HL-60 (cell line): Measurements from ENCODE around the gene C16orf90.
"Not testable (repeated sequence)": the region's sequence is repeated elsewhere in the genome, so short reads cannot be mapped to it uniquely, and the experiment has no call there.

ENCODE experiments used
- DNase-seq, 2 experiments: peaks; one replicate each; pipeline ENCODE4 v3.0.0-alpha.2; 2010 to 2020; ENCODE audit warnings: low read depth in 1 of 2, low spot score in 1 of 2
- H3K27ac ChIP-seq: fragments of 250-450 bp; sonication (Bioruptor Pico); replicated peaks from 2 replicates; pipeline ENCODE4 v1.5.1; 2020; ENCODE audit warnings: mild to moderate bottlenecking, moderate library complexity
- H3K27me3 ChIP-seq: fragments of 250-450 bp; sonication (Bioruptor Pico); 2 replicates; pipeline ENCODE4 v1.5.1; 2021; ENCODE audit warnings: mild to moderate bottlenecking, moderate library complexity; ENCODE audit not compliant: insufficient read depth, poor library complexity, severe bottlenecking
- H3K4me3 ChIP-seq: replicated peaks from 2 replicates; pipeline ENCODE4 v1.5.1; 2011; ENCODE audit warnings: mild to moderate bottlenecking, control low read depth, low read length; ENCODE audit not compliant: insufficient read depth
- GABPA ChIP-seq: IDR thresholded peaks from 2 replicates; pipeline ENCODE4 v1.6.1; 2012; ENCODE audit warnings: low read depth
- POLR2AphosphoS5 ChIP-seq: IDR thresholded peaks from 2 replicates; pipeline ENCODE4 v1.6.1; 2012; ENCODE audit warnings: low read depth
- SPI1 ChIP-seq: IDR thresholded peaks from 2 replicates; pipeline ENCODE4 v1.6.1; 2012; ENCODE audit warnings: low read depth, mild to moderate bottlenecking, borderline replicate concordance
- TF ChIP-seq, protein P1 (sequence below): IDR thresholded peaks from one replicate; pipeline ENCODE4 v1.5.1; 2011; ENCODE audit warnings: low read length, control low read depth, inconsistent platforms; ENCODE audit not compliant: insufficient read depth
- TF ChIP-seq, protein P2 (sequence below): IDR thresholded peaks from 2 replicates; pipeline ENCODE4 v1.6.1; 2012; ENCODE audit warnings: low read depth; ENCODE audit not compliant: insufficient replicate concordance

C16orf90 gene

DNA sequence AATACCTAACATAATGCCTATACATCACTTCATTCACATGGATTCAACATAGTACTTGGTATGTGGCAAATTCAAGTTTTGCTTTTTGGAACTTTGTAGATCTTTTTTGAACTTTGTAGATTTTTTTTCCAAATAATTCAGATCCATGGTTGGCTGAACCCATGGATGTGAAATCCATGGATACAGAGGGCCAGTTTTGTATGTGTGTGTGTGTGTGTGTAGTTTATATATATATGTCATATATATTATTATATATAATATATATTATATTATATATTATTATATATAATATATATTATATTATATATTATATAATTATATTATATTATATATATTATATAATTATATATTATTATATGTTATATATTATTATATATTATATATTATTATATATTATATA is 33.9 kb upstream of the C16orf90 start:
- TF ChIP-seq POLR2AphosphoS5 (no peak), GABPA (no peak), SPI1 (no peak)
- TF ChIP-seq, protein P1, sequence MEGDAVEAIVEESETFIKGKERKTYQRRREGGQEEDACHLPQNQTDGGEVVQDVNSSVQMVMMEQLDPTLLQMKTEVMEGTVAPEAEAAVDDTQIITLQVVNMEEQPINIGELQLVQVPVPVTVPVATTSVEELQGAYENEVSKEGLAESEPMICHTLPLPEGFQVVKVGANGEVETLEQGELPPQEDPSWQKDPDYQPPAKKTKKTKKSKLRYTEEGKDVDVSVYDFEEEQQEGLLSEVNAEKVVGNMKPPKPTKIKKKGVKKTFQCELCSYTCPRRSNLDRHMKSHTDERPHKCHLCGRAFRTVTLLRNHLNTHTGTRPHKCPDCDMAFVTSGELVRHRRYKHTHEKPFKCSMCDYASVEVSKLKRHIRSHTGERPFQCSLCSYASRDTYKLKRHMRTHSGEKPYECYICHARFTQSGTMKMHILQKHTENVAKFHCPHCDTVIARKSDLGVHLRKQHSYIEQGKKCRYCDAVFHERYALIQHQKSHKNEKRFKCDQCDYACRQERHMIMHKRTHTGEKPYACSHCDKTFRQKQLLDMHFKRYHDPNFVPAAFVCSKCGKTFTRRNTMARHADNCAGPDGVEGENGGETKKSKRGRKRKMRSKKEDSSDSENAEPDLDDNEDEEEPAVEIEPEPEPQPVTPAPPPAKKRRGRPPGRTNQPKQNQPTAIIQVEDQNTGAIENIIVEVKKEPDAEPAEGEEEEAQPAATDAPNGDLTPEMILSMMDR = no peak
- TF ChIP-seq, protein P2, sequence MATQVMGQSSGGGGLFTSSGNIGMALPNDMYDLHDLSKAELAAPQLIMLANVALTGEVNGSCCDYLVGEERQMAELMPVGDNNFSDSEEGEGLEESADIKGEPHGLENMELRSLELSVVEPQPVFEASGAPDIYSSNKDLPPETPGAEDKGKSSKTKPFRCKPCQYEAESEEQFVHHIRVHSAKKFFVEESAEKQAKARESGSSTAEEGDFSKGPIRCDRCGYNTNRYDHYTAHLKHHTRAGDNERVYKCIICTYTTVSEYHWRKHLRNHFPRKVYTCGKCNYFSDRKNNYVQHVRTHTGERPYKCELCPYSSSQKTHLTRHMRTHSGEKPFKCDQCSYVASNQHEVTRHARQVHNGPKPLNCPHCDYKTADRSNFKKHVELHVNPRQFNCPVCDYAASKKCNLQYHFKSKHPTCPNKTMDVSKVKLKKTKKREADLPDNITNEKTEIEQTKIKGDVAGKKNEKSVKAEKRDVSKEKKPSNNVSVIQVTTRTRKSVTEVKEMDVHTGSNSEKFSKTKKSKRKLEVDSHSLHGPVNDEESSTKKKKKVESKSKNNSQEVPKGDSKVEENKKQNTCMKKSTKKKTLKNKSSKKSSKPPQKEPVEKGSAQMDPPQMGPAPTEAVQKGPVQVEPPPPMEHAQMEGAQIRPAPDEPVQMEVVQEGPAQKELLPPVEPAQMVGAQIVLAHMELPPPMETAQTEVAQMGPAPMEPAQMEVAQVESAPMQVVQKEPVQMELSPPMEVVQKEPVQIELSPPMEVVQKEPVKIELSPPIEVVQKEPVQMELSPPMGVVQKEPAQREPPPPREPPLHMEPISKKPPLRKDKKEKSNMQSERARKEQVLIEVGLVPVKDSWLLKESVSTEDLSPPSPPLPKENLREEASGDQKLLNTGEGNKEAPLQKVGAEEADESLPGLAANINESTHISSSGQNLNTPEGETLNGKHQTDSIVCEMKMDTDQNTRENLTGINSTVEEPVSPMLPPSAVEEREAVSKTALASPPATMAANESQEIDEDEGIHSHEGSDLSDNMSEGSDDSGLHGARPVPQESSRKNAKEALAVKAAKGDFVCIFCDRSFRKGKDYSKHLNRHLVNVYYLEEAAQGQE = no peak
- Histone ChIP-seq H3K4me3 (no peak overlapping the region), H3K27ac (no peak overlapping the region), H3K27me3 (no peaks in the 10 kb centered on the region)
- no peak for DNase-seq

DNA sequence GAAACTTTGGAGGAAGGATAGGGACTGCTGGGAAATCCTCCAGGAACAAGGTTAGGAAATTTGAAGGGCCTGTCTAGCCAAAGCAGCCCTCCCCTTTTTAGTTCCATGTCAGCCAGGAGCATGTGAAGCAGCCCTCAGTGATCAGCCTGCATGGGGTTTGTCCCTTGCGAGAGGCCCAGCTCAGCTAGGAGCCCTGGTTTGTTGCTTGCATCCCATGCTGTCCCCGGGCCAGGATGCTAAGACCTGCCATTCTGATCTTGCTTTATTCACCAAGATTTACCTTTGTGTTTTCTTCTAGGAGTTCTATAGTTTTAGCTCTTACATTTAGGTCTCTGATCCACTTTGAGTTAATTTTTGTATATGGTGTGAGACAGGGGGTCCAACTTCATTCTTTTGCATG is 33.1 kb upstream of the C16orf90 start:
- Histone ChIP-seq H3K27me3 (no peaks in the 10 kb centered on the region), H3K27ac (no peak overlapping the region), H3K4me3 (no peak overlapping the region)
- TF ChIP-seq, protein P1 = no peak
- TF ChIP-seq, protein P2 = no peak
- no peak for TF ChIP-seq POLR2AphosphoS5
- DNase-seq = no peak

DNA sequence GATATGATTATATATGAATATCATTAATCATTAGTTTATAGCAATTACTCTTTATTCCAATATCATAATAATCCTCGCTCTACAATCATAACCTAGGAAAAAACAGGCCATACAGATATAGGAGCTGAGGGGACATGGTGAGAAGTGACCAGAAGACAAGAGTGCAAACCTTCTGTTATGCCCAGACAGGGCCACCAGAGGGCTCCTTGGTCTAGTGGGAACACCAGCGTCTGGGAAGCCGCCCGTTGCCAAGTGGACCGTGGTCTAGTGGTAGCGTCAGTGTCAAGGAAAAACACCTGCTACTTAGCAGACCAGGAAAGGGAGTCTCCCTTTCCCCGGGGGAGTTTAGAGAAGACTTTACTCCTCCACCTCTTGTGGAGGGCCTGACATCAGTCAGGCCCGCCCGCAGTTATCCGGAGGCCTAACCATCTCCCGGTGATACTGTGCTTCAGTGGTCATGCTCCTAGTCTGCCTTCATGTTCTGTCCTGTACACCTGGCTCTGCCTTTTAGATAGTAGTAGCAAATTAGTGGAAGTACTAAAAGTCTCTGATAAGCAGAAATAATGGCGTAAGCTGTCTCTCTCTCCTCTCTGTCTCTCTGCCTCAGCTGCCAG is 32.0 kb upstream of the C16orf90 start:
- not testable (repeated sequence) for H3K27ac ChIP-seq, H3K27me3 ChIP-seq, H3K4me3 ChIP-seq
- TF ChIP-seq, protein P1 = peak; percentile 38
- DNase-seq = peak; percentile 15 to 73

DNA sequence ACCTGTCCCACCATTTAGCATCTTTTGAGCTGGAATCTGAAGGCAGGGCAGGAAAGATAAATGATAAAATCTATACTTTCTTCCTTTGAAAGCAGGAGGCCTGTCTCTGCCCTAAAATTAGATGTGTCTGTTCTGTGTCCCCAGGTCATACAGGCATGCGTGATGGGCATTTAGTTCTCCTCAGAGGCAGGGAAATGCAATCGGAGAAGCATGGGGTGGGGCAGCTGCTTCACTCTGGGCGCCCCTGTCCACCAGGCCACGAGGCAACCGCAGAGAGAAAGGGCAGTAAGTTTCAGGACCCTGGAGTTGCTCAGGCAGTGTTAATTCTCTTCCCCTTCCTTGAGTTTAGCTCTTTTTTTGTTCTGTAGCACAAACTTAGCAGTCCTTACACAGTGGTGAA is 30.7 kb upstream of the C16orf90 start:
- no peak for TF ChIP-seq SPI1
- TF ChIP-seq, protein P2 = no peak
- TF ChIP-seq GABPA = no peak
- TF ChIP-seq, protein P1 = no peak
- TF ChIP-seq POLR2AphosphoS5 = no peak
- Histone ChIP-seq H3K27ac (no peak overlapping the region), H3K4me3 (no peak overlapping the region), H3K27me3 (no peaks in the 10 kb centered on the region)
- no peak for DNase-seq
